Stimulated activated CD4-positive, alpha-beta T cell treated with anti-CD3 and anti-CD28 coated beads, TNF-alpha, amount 100 ng/mL, for 24 hours (primary cell): ENCODE data around the gene FOXD4L3.
"Not testable (repeated sequence)": the region's sequence is repeated elsewhere in the genome, so short reads cannot be mapped to it uniquely, and the experiment has no call there.

Experiments
- DNase-seq, 3 experiments: peaks; one replicate each; pipeline ENCODE4 v3.0.0-alpha.2; 2020; ENCODE audit warnings: low read depth in 3 of 3

The FOXD4L3 gene

GRCh38 chr9:68351689-68352088, 49.0 kb downstream of the FOXD4L3 start:
- DNase-seq: not testable (repeated sequence)
